ENCODE measurements around the gene CCDC192.

CCDC192 gene

GRCh38 chr5:127970081-127970480 lies 266.9 kb downstream of the CCDC192 start:
- Histone ChIP-seq H3K27ac (no peak overlapping the region), H3K27me3 (replicated peaks) (no peaks in the 10 kb centered on the region), H3K36me3 (replicated peaks) (no peaks in the 10 kb centered on the region), H3K4me3 (ENCODE audit: low read depth, low read length) (no peak overlapping the region)
- in situ Hi-C loops (cut with HindIII; ENCODE audit: low pct_ligation_motif_present, low sequenced_read_pairs) = no loop called here
- no peak for TF ChIP-seq CTCF (IDR thresholded peaks at IDR 0.05; ENCODE audit: low read depth, low read length, missing control alignments)
- no peak for DNase-seq

GRCh38 chr5:127970854-127971425 lies 267.7 kb downstream of the CCDC192 start:
- in situ Hi-C loops (cut with HindIII; ENCODE audit: low pct_ligation_motif_present, low sequenced_read_pairs) = no loop called here
- no peak for TF ChIP-seq CTCF (IDR thresholded peaks at IDR 0.05; ENCODE audit: low read depth, low read length, missing control alignments)
- no peak overlapping the region for H3K27ac ChIP-seq
- H3K4me3 ChIP-seq (ENCODE audit: low read depth, low read length) = no peak overlapping the region
- DNase-seq = no peak
- no peaks in the 10 kb centered on the region for H3K36me3 ChIP-seq (replicated peaks)
- no peaks in the 10 kb centered on the region for H3K27me3 ChIP-seq (replicated peaks)

GRCh38 chr5:127975961-127976360 lies 272.8 kb downstream of the CCDC192 start:
- H3K27ac ChIP-seq = no peak overlapping the region
- no peak for DNase-seq
- in situ Hi-C loops (cut with HindIII; ENCODE audit: low pct_ligation_motif_present, low sequenced_read_pairs) = no loop called here
- peak; percentile 31 for TF ChIP-seq CTCF (IDR thresholded peaks at IDR 0.05; ENCODE audit: low read depth, low read length, missing control alignments)
- H3K4me3 ChIP-seq (ENCODE audit: low read depth, low read length) = no peak overlapping the region
- no peaks in the 10 kb centered on the region for H3K36me3 ChIP-seq (replicated peaks)
- H3K27me3 ChIP-seq (replicated peaks) = no peaks in the 10 kb centered on the region

GRCh38 chr5:127976525-127976924 lies 273.3 kb downstream of the CCDC192 start:
- Histone ChIP-seq H3K27ac (no peak overlapping the region), H3K4me3 (ENCODE audit: low read depth, low read length) (no peak overlapping the region), H3K27me3 (replicated peaks) (no peaks in the 10 kb centered on the region), H3K36me3 (replicated peaks) (no peaks in the 10 kb centered on the region)
- DNase-seq = no peak
- TF ChIP-seq CTCF (IDR thresholded peaks at IDR 0.05; ENCODE audit: low read depth, low read length, missing control alignments) = no peak
- in situ Hi-C loops (cut with HindIII; ENCODE audit: low pct_ligation_motif_present, low sequenced_read_pairs) = no loop called here

- DNase-seq = no peak
- Histone ChIP-seq H3K4me3 (ENCODE audit: low read depth, low read length) (no peak overlapping the region), H3K27ac (no peak overlapping the region), H3K36me3 (replicated peaks) (no peaks in the 10 kb centered on the region), H3K27me3 (replicated peaks) (no peaks in the 10 kb centered on the region)
- no peak for TF ChIP-seq CTCF (IDR thresholded peaks at IDR 0.05; ENCODE audit: low read depth, low read length, missing control alignments)
- in situ Hi-C loops (cut with HindIII; ENCODE audit: low pct_ligation_motif_present, low sequenced_read_pairs) = no loop called here
These were observed 274.0 kb downstream of the CCDC192 start for GRCh38 chr5:127976991-127977717.
